ENCODE data around the gene MAGEA9B. TPM values are rescaled to one million over a fixed set of nuclear protein-coding genes. Genes with fewer than 3 reads are reported as not detected.

MAGEA9B gene
- total RNA-seq, 1 donor from 2014 or later: not detected

DNA sequence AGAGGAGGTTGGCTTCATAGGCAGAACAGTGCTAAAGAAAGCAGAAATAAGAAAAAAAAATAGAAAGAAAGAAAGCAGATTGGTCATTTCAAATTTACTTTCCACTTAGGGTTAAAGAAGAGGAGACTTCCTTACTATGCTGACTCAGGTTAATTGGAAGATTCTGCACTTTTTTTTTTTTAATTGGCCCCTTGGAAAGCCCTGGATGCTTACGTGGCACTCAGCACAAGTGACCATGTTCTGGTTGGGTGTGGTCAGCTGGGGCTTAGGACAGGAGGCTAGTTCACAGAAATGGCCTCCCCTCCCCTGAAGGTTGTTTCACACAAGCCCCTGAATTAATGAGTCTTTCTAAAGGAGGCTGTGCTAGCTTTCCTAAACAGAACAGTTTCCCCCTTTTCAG lies 14.5 kb downstream of the MAGEA9B start:
- Mint-ChIP-seq H3K4me1 (ENCODE audit: low read depth, unreplicated experiment) (peaks cover 9% of the 10 kb centered on the region), H3K36me3 (ENCODE audit: unreplicated experiment) (no peaks in the 10 kb centered on the region), H3K27me3 (ENCODE audit: unreplicated experiment) (peaks cover 3% of the 10 kb centered on the region), H3K9me3 (ENCODE audit: unreplicated experiment) (no peaks in the 10 kb centered on the region), H3K4me3 (ENCODE audit: unreplicated experiment) (no peak overlapping the region), H3K27ac (ENCODE audit: unreplicated experiment) (no peak overlapping the region)
- TF ChIP-seq, protein P1, sequence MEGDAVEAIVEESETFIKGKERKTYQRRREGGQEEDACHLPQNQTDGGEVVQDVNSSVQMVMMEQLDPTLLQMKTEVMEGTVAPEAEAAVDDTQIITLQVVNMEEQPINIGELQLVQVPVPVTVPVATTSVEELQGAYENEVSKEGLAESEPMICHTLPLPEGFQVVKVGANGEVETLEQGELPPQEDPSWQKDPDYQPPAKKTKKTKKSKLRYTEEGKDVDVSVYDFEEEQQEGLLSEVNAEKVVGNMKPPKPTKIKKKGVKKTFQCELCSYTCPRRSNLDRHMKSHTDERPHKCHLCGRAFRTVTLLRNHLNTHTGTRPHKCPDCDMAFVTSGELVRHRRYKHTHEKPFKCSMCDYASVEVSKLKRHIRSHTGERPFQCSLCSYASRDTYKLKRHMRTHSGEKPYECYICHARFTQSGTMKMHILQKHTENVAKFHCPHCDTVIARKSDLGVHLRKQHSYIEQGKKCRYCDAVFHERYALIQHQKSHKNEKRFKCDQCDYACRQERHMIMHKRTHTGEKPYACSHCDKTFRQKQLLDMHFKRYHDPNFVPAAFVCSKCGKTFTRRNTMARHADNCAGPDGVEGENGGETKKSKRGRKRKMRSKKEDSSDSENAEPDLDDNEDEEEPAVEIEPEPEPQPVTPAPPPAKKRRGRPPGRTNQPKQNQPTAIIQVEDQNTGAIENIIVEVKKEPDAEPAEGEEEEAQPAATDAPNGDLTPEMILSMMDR (IDR thresholded peaks at IDR 0.05; ENCODE audit: partially characterized antibody, unreplicated experiment): no peak
- no peak for DNase-seq

DNA sequence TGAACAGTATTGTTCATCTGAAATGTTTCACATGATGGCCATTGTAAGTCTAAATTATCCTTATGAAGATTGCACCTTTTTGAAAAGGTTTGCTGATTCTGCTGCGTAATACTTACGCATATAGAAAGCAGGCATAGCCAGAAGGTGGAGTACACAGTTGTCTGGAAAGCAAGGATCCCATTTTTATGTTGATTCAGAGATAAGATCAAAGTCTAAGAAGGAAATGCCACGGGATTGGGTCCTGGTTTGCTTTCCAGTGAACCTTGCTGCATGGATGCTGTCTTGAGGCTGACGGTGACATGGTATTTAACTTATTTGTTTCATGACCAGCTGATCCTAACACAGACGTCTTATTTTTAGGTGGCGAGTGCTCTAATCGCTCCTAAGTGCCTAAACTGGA lies 15.5 kb downstream of the MAGEA9B start:
- TF ChIP-seq, protein P1 (IDR thresholded peaks at IDR 0.05; ENCODE audit: partially characterized antibody, unreplicated experiment): no peak
- no peak overlapping the region for H3K27ac Mint-ChIP-seq (ENCODE audit: unreplicated experiment)
- no peak for DNase-seq
- no peak overlapping the region for H3K4me3 Mint-ChIP-seq (ENCODE audit: unreplicated experiment)
- H3K9me3 Mint-ChIP-seq (ENCODE audit: unreplicated experiment): no peaks in the 10 kb centered on the region
- H3K4me1 Mint-ChIP-seq (ENCODE audit: low read depth, unreplicated experiment): peaks cover 9% of the 10 kb centered on the region
- H3K36me3 Mint-ChIP-seq (ENCODE audit: unreplicated experiment): no peaks in the 10 kb centered on the region
- H3K27me3 Mint-ChIP-seq (ENCODE audit: unreplicated experiment): peaks cover 3% of the 10 kb centered on the region

DNA sequence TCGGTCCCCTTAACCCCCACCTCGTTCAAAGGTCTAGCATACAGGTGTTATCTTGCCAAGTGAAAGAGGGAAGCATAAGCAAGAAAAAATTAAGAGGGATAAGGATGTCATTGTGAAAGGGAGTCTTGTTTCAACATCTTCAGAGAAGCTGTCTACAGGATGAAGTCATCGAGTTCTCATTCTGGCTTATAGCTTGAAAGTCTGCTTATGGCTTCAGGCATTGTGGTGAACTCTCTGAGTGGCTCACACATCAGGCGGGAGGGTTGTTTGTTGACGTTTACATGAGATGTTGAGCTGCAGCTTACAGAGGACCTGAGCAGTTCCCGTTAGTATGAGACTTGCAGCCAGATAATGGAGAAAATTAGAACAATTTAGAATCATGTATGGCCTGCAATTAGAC lies 16.6 kb downstream of the MAGEA9B start:
- no peaks in the 10 kb centered on the region for H3K36me3 Mint-ChIP-seq (ENCODE audit: unreplicated experiment)
- H3K4me3 Mint-ChIP-seq (ENCODE audit: unreplicated experiment): no peak overlapping the region
- DNase-seq: no peak
- H3K9me3 Mint-ChIP-seq (ENCODE audit: unreplicated experiment): no peaks in the 10 kb centered on the region
- peaks cover 3% of the 10 kb centered on the region for H3K27me3 Mint-ChIP-seq (ENCODE audit: unreplicated experiment)
- TF ChIP-seq, protein P1 (IDR thresholded peaks at IDR 0.05; ENCODE audit: partially characterized antibody, unreplicated experiment): no peak
- no peak overlapping the region for H3K27ac Mint-ChIP-seq (ENCODE audit: unreplicated experiment)
- H3K4me1 Mint-ChIP-seq (ENCODE audit: low read depth, unreplicated experiment): peaks cover 9% of the 10 kb centered on the region

DNA sequence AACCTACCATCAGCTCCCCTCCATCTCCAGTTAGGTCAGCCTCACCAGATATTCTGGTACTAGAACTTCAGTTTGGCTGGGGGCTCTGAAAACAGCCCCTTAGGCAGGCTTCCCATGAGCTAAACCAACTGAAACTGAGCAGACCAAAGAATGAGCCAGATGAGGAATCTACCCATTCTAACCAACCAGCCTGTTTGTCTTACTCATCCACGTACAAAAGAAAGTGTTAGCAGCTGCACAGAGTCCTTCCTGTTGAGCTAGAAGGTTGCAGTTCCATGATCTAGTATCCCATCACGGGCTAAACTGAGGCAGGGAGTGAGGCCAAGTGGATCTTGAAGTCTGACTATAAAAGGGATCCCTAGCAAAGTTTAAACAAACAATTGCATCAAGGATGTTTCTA lies 17.5 kb downstream of the MAGEA9B start:
- Mint-ChIP-seq H3K27ac (ENCODE audit: unreplicated experiment) (no peak overlapping the region), H3K4me3 (ENCODE audit: unreplicated experiment) (no peak overlapping the region), H3K36me3 (ENCODE audit: unreplicated experiment) (no peaks in the 10 kb centered on the region), H3K4me1 (ENCODE audit: low read depth, unreplicated experiment) (peaks cover 9% of the 10 kb centered on the region), H3K27me3 (ENCODE audit: unreplicated experiment) (peaks cover 3% of the 10 kb centered on the region), H3K9me3 (ENCODE audit: unreplicated experiment) (no peaks in the 10 kb centered on the region)
- TF ChIP-seq, protein P1 (IDR thresholded peaks at IDR 0.05; ENCODE audit: partially characterized antibody, unreplicated experiment): no peak
- no peak for DNase-seq

DNA sequence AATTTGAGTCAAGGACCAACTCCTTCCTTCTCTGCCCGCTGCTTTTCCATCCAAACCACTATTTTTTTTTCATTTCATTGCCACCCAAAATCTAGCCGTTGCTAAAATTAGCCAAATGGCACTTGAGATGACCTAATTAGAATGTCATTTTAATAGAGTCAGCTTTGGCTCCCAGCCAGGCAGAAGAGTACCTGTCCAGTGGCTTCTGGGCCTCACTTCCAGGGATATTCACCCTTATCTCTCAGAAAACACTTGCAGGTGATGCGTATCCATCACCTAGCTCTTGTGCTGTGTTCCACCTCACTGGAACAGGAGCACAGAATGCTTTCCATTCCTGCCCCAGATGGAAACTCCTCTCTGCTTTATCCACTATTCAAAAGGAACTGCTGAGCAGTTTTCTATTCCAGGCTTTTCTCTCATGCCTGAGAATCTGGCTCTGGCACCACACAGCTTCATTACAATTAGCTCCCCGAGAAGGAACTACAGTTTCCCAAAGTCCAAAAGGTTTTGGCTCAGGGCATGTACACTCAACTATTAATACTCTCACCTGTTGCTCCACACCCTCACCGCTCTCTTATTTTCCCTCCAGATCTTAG lies 18.5 kb downstream of the MAGEA9B start:
- H3K9me3 Mint-ChIP-seq (ENCODE audit: unreplicated experiment): no peaks in the 10 kb centered on the region
- no peak overlapping the region for H3K27ac Mint-ChIP-seq (ENCODE audit: unreplicated experiment)
- peaks cover 9% of the 10 kb centered on the region for H3K4me1 Mint-ChIP-seq (ENCODE audit: low read depth, unreplicated experiment)
- no peaks in the 10 kb centered on the region for H3K36me3 Mint-ChIP-seq (ENCODE audit: unreplicated experiment)
- H3K27me3 Mint-ChIP-seq (ENCODE audit: unreplicated experiment): peaks cover 3% of the 10 kb centered on the region
- no peak overlapping the region for H3K4me3 Mint-ChIP-seq (ENCODE audit: unreplicated experiment)
- TF ChIP-seq, protein P1 (IDR thresholded peaks at IDR 0.05; ENCODE audit: partially characterized antibody, unreplicated experiment): no peak
- no peak for DNase-seq
